Stimulated activated CD4-positive, alpha-beta T cell treated with anti-CD3 and anti-CD28 coated beads, Interleukin-4, amount 100 ng/mL, for 48 hours (primary cell): ENCODE data around the gene ARHGAP31.
A peak's percentile ranks its signal among the peaks of the same experiment; 100 is the strongest.

Experiments
- DNase-seq, 2 donors: peaks; one replicate each; pipeline ENCODE4 v3.0.0-alpha.2; 2020; ENCODE audit warnings: low read depth in 2 of 2

Gene ARHGAP31

DNA sequence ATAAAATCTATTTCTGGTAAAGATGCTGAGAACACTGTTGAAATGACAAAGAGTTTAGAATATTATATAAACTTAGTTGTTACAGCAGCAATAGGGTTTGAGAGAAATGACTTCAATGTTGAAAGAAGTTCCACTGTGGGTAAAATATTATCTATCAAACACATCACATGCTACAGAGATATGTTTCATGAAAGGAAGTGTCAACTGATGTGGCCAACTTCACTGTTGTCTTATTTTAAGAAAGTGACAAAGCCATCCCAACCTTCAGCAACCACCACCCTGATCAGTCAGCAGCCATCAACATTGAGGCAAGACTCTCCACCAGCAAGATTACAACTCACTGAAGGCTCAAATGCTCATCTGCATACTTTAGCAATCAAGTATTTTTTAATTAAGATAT, 149.0 kb downstream of the ARHGAP31 start:
- no peak for DNase-seq

DNA sequence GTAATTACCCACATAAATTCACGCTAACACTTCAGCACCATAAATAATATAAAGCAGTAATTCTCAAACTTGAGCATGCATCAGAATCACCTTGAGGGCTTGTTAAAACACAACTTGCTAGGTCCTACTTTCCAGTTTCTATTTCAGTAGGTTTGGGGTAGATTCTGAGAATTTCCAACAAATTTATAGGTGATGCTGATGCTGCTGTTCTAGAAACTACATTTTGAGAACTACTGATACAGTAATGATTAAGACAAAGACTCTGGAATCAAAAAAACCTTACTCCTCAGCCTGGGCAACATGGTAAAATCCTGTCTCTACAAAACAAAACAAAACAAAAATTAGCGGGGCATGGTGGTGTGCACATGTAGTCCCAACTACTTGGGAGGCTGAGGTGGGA, 150.4 kb downstream of the ARHGAP31 start:
- no peak for DNase-seq

DNA sequence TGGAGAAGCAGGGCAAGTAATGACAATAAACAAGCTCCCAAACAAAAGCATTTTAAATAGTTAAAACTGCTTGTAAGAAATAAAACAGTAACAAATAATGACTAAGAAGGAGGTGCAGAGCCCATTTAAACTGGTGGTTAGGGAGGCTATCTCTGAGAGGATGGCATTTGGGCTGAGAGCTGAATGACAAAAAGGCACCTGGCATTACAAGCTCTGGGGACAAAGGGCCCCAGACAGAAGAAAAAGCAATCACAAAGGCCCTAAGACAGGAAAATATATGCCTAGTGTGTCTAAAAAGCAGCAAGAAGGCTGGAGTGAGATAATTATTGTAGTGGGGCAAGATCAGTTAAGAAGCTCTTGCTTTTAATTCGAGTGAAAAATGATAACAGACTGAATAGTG, 159.6 kb downstream of the ARHGAP31 start:
- no peak for DNase-seq

DNA sequence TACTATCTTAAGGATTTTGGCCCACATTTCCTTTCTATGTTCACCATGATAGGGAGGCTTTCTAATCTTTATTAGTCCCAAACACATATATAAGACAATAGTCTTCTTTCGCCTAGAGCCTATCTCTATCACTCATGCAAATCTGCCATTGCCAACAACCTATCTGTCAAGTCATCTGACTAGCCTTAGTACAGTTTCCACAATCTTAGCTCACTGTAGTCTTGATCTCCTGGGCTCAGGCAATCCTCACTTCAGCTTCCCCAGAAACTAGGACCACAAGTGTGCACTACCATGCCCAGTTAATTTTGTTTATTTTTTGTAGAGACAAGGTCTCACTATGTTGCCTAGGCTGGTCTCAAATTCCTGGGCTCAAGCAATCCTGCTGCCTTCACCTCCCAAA, 162.3 kb downstream of the ARHGAP31 start:
- no peak for DNase-seq

DNA sequence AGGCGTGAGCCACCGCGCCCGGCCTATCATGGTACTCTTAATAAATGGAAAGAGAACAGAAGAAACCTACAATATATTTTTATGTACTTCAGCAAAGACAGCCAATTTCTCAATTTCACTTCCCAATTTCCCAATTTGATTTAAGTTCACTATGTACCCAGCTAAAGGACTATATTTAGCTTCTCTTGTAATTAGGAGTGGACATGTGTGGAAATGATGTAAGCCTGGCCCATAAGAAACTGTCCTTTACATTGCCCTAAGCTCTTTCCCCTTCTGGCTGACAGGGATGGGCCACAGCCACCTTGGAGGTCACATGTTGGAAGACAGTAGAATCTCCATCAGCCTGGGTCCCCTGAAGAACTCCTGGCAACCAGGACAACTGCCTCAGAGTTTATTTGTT, 163.1 kb downstream of the ARHGAP31 start:
- DNase-seq: no peak

DNA sequence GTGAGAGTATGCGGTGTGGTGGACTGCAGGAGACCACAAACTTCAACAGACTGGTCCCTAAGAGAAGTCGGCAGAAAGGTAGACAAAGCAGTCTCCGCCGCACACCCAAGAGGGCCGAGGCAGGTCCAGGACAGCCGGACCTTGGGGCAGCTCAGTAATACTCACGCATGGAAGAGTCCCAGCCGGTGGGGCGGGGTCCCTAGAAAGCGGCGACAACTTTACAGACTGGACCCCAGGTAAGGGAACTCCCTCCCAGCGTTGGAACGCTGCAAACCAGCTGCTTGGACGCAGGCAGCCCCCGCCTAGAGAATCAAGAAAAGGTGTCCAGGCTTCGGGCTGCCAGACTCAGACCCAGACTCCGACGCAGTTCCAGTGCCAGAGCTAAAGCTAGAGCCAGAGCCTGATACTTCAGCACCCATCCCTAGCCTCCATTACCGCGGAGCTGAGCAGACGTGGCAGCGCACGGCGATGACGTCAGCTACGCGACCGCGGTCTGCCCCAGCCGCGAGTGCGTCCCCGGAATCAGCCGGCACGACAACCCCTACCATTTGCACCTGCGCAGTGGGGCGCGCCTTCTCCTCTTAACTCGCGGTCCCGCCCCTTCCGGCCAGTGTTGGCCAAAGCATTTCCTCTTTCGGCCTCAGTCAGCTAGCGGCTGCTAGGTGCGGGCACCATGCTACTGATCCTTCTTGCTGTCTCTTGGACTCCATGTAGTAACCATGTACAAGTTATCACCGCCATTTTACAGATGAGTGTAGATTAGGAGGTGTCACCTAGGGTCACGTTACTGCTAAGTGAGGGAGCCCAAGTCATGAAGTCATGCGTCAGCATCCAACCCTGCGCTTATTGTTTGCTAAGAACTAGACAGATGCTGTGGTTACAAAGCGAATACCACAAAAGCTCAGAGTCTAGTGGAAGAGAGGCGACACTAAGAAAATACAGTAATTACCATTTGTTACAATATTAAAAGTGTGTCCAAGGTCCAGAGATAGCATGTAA, 169.3 kb downstream of the ARHGAP31 start, which contains the start of gene TMEM39A:
Gene TMEM39A, minus strand, starts transcription at position 445 of the 999 bp plus-strand sequence. CDS start 1,541 bp downstream, outside the sequence.
- DNase-seq: peak; percentile 98

DNA sequence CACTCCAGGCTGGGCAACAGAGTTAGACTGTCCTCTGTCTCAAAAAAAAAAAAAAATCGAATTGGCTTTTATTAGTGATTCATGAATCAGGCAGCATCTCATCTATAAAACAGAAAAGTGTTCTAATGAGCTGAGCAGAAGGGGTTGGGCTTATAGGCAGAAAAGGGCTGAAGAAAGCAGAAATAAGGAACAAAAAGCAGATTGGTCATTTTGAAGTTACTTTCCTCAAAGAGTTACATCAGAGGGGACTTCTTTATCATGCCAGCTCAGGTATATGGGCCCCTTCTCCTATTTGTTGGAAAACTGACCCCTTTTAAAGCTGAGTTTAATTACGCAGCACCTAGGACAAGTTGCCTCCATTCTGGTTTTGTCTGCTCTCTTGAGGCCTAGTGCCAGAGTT, 173.9 kb downstream of the ARHGAP31 start:
- no peak for DNase-seq

DNA sequence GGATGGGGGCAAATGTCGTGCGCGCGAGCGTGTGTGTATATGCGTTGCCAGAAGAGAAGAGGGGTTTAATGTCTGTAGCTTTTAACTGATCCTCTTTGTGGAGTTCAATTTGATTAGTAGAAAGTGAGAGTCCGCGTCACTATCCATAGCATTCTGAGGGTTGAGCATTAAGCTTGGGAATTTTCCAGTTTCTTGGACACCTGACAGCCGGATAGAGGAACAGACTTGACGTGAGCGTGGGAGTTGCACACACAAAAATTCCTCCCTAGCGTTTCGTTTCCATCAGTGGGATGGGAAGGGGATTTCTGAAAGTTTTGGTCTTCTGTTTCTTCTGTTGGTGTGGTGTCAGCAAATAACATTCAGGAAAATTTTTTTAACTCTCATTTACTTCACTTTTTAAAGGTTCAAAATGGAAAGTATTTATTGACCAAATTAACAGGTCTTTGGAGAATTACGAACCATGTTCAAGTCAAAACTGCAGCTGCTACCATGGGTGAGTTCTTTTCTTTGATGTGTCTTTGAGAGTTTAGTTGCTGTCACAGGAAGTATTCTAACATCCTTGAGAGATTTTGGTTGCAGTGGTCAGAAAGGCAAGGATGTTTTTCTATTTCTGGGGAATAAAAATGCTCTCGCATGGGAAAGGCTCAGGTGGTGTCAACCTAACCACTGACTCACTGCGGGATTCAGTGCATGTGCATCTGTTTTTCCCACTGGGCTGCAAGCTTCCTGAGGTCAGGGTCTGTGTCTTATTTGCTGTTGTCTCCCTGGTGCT, 175.4 kb downstream of the ARHGAP31 start:
- DNase-seq: no peak
